Measurements from ENCODE around the gene RHOBTB3. TPM values are rescaled to one million over a fixed set of nuclear protein-coding genes. Genes with fewer than 3 reads are reported as not detected.

Gene RHOBTB3
- total RNA-seq, 1 donor from 2014 or later: 93.5 TPM

GRCh38 chr5:95718738-95719137 lies 12.4 kb upstream of the RHOBTB3 start:
- TF ChIP-seq CTCF (IDR thresholded peaks at IDR 0.05; ENCODE audit: insufficient read depth, low read length, poor library complexity, severe bottlenecking): no peak
- no peaks in the 10 kb centered on the region for H3K27me3 ChIP-seq (ENCODE audit: control insufficient read depth, insufficient read depth, low read length)
- H3K36me3 ChIP-seq (ENCODE audit: control insufficient read depth, insufficient read depth, low read length): no peaks in the 10 kb centered on the region
- DNase-seq (ENCODE audit: low read depth): no peak
- H3K4me3 ChIP-seq (ENCODE audit: low read depth, low read length): no peak overlapping the region

DNA sequence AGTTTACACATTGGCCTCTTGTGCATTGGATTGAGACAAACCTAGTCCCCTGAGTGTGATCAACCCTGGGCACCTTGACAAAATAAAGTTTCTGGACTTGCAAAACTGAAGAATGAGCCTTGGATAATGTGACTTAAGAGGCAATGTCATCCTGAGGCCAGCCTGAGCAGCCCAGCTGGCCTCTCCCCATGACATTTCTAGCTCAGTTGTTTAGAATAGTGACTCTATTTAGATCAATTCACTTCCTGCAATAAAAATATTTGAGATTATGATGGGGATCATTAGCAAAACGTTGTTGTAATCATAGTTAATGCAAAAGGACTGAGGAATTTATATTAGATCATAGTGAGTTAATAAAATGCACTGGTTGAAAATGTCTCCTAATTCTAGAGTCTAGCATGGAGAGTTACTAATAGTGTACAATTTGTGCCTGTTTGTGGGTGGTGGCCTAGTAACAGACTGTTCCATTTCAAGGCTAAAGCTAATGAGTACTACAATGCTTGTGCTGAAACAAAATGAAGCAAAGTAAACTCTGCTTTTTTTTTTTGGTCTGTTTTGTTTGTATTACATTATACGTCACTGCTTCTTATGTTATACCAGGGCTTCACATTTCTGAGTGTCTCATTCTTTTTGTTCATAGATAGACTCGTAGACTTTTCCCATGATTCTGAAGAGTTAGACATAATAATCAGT lies 10.9 kb upstream of the RHOBTB3 start:
- no peaks in the 10 kb centered on the region for H3K27me3 ChIP-seq (ENCODE audit: control insufficient read depth, insufficient read depth, low read length)
- no peak overlapping the region for H3K4me3 ChIP-seq (ENCODE audit: low read depth, low read length)
- H3K36me3 ChIP-seq (ENCODE audit: control insufficient read depth, insufficient read depth, low read length): no peaks in the 10 kb centered on the region
- no peak for DNase-seq (ENCODE audit: low read depth)
- no peak for TF ChIP-seq CTCF (IDR thresholded peaks at IDR 0.05; ENCODE audit: insufficient read depth, low read length, poor library complexity, severe bottlenecking)

- no peak for DNase-seq (ENCODE audit: low read depth)
- H3K27me3 ChIP-seq (ENCODE audit: control insufficient read depth, insufficient read depth, low read length): no peaks in the 10 kb centered on the region
These were observed 9.4 kb upstream of the RHOBTB3 start for GRCh38 chr5:95721582-95722295.

DNA sequence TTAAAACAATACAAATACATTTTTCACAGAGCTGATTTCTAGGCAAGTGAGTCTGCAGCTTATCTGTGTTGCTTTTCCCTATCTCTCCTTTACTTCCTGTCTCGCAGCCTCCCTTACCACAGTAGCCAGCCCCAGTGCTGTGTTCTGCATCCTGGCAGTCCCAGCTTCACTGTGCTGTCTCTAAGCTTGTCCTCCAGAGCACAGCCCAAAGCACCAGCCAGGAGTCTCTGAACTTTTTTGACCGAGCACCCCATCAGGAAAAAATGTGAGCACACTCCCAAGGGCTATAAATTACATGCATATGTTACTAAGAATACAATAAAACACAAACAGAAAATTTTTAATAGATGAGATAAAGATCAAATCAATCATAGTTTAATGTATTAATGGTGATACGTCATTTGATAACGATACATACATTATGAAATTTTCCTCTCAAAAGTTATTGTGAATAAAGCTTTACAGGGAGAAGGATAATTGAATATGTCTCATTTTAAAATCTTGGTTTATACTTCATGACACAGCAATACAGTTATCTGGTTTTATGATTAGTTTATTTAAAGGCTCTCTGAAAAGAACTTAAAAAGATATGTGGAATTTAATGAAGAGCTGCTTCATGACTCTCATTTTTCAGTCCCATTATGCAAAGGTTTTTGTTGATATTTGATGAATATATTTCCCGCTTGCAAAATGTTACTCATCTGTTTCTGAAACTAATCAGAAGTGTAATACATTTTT lies 7.3 kb upstream of the RHOBTB3 start:
- no peak for DNase-seq (ENCODE audit: low read depth)
- H3K36me3 ChIP-seq (ENCODE audit: control insufficient read depth, insufficient read depth, low read length): no peaks in the 10 kb centered on the region
- no peaks in the 10 kb centered on the region for H3K27me3 ChIP-seq (ENCODE audit: control insufficient read depth, insufficient read depth, low read length)
- no peak for TF ChIP-seq CTCF (IDR thresholded peaks at IDR 0.05; ENCODE audit: insufficient read depth, low read length, poor library complexity, severe bottlenecking)
- H3K4me3 ChIP-seq (ENCODE audit: low read depth, low read length): no peak overlapping the region

More at GRCh38 chr5:95721582-95722295, 9.4 kb upstream of the RHOBTB3 start:
- Histone ChIP-seq H3K4me3 (ENCODE audit: low read depth, low read length) (no peak overlapping the region), H3K36me3 (ENCODE audit: control insufficient read depth, insufficient read depth, low read length) (no peaks in the 10 kb centered on the region)
- TF ChIP-seq CTCF (IDR thresholded peaks at IDR 0.05; ENCODE audit: insufficient read depth, low read length, poor library complexity, severe bottlenecking): no peak

GRCh38 chr5:95725071-95725820 lies 5.9 kb upstream of the RHOBTB3 start:
- Histone ChIP-seq H3K27me3 (ENCODE audit: control insufficient read depth, insufficient read depth, low read length) (no peaks in the 10 kb centered on the region), H3K4me3 (ENCODE audit: low read depth, low read length) (no peak overlapping the region), H3K36me3 (ENCODE audit: control insufficient read depth, insufficient read depth, low read length) (no peaks in the 10 kb centered on the region)
- DNase-seq (ENCODE audit: low read depth): no peak
- TF ChIP-seq CTCF (IDR thresholded peaks at IDR 0.05; ENCODE audit: insufficient read depth, low read length, poor library complexity, severe bottlenecking): no peak

All from kidney epithelial cell (primary cell).